Neural cell (in vitro differentiated cells): ENCODE measurements around the gene SLC44A5. TPM values are rescaled to one million over a fixed set of nuclear protein-coding genes. Genes with fewer than 3 reads are reported as not detected.

ENCODE experiments used
- H2AFZ ChIP-seq: fragments of 200-600, 300-800 bp; sonication (generic), shearing (Covaris generic); 2 replicates; pipeline ENCODE4 v1.6.0; 2014; ENCODE audit warnings: low read depth, mild to moderate bottlenecking, antibody characterized with exemption, low read length, moderate library complexity
- H3F3A ChIP-seq: fragments of 200-600 bp; shearing (Covaris generic); 2 replicates; pipeline ENCODE4 v1.6.1; 2016; ENCODE audit warnings: mild to moderate bottlenecking, moderate library complexity, mixed read lengths, antibody characterized with exemption, low read length; ENCODE audit not compliant: insufficient read depth, poor library complexity, severe bottlenecking
- H3K27ac ChIP-seq: fragments of 200-600, 300-800 bp; sonication (generic), shearing (Covaris generic); 2 replicates; pipeline ENCODE4 v1.5.1; 2014; ENCODE audit warnings: mild to moderate bottlenecking, low read length, moderate library complexity
- H3K27me3 ChIP-seq: fragments of 300-800, 200-600 bp; sonication (generic), shearing (Covaris generic); 2 replicates; pipeline ENCODE4 v1.6.0; 2014; ENCODE audit warnings: mild to moderate bottlenecking, low read depth, low read length, moderate library complexity; ENCODE audit not compliant: insufficient read depth
- H3K36me3 ChIP-seq: fragments of 300-800, 200-600 bp; sonication (generic), shearing (Covaris generic); 2 replicates; pipeline ENCODE4 v1.5.1; 2014; ENCODE audit warnings: mild to moderate bottlenecking, antibody characterized with exemption, low read length, moderate library complexity; ENCODE audit not compliant: insufficient read depth
- H3K4me2 ChIP-seq: fragments of 300-800, 200-600 bp; sonication (generic), shearing (Covaris generic); 2 replicates; pipeline ENCODE4 v1.6.0; 2014; ENCODE audit warnings: mild to moderate bottlenecking, low read length
- H3K4me3 ChIP-seq: fragments of 300-800, 200-600 bp; sonication (generic), shearing (Covaris generic); 2 replicates; pipeline ENCODE4 v1.5.1; 2014; ENCODE audit warnings: mild to moderate bottlenecking, low read length, moderate library complexity
- H3K79me2 ChIP-seq: fragments of 200-600 bp; shearing (Covaris generic); replicated peaks from 2 replicates; pipeline ENCODE4 v1.6.0; 2014; ENCODE audit warnings: mild to moderate bottlenecking, low read length, moderate library complexity; ENCODE audit not compliant: insufficient read depth
- H3K9ac ChIP-seq: fragments of 300-800, 200-600 bp; sonication (generic), shearing (Covaris generic); 2 replicates; pipeline ENCODE4 v1.6.1; 2016; ENCODE audit warnings: mild to moderate bottlenecking, low read length, mixed read lengths
- H3K9me2 ChIP-seq: fragments of 200-600 bp; shearing (Covaris generic); 2 replicates; pipeline ENCODE4 v1.6.1; 2016; ENCODE audit warnings: mild to moderate bottlenecking, low read length, mixed read lengths; ENCODE audit not compliant: insufficient read depth
- H3K9me3 ChIP-seq: fragments of 200-600, 300-800 bp; sonication (generic), shearing (Covaris generic); 2 replicates; pipeline ENCODE4 v1.6.1; 2016; ENCODE audit warnings: mild to moderate bottlenecking, mixed run types, low read length, moderate library complexity, mixed read lengths
- H4K20me1 ChIP-seq: fragments of 200-600 bp; shearing (Covaris generic); 2 replicates; pipeline ENCODE4 v1.6.1; 2016; ENCODE audit warnings: mild to moderate bottlenecking, mixed run types; ENCODE audit not compliant: insufficient read depth
- EP300 ChIP-seq: fragments of 450-650 bp; conservative IDR thresholded peaks from 2 replicates; pipeline ENCODE4 v1.6.1; 2014; ENCODE audit warnings: antibody characterized with exemption, mild to moderate bottlenecking, moderate library complexity; ENCODE audit not compliant: poor library complexity, severe bottlenecking
- EZH2 ChIP-seq: fragments of 200-600, 300-800 bp; shearing (Covaris generic), sonication (generic); IDR thresholded peaks from 2 replicates; pipeline ENCODE4 v1.6.1; 2014; ENCODE audit warnings: antibody characterized with exemption, low read length, borderline replicate concordance, mild to moderate bottlenecking; ENCODE audit not compliant: insufficient read depth, poor library complexity, severe bottlenecking
- MXI1 ChIP-seq: fragments of 450-650 bp; conservative IDR thresholded peaks from 2 replicates; pipeline ENCODE4 v1.6.1; 2014; ENCODE audit warnings: antibody characterized with exemption, mild to moderate bottlenecking; ENCODE audit not compliant: poor library complexity, severe bottlenecking
- POLR2AphosphoS5 ChIP-seq: IDR thresholded peaks from 2 replicates; pipeline ENCODE4 v1.6.1; 2012
- RAD21 ChIP-seq: fragments of 450-650 bp; conservative IDR thresholded peaks from 2 replicates; pipeline ENCODE4 v1.6.1; 2014; ENCODE audit warnings: antibody characterized with exemption, mild to moderate bottlenecking, moderate library complexity
- REST ChIP-seq: IDR thresholded peaks from 2 replicates; pipeline ENCODE4 v1.6.1; 2012; ENCODE audit warnings: borderline replicate concordance
- SMC3 ChIP-seq: fragments of 450-650 bp; conservative IDR thresholded peaks from 2 replicates; pipeline ENCODE4 v1.6.1; 2014; ENCODE audit warnings: antibody characterized with exemption, mild to moderate bottlenecking, moderate library complexity; ENCODE audit not compliant: poor library complexity
- TAF1 ChIP-seq: IDR thresholded peaks from 2 replicates; pipeline ENCODE4 v1.6.1; 2012; ENCODE audit warnings: low read depth
- polyA plus RNA-seq: library from polyadenylated mRNA; depleted of rRNA; stranded (reverse); fragments of >200 nt; gene quantifications from 2 replicates; pipeline ENCODE4 v1.2.3, GENCODE V29; 2014
- TF ChIP-seq, protein P1 (sequence below): fragments of 450-650 bp; IDR thresholded peaks from 2 replicates; pipeline ENCODE4 v1.5.1; 2014; ENCODE audit warnings: antibody characterized with exemption, mild to moderate bottlenecking, moderate library complexity; ENCODE audit not compliant: poor library complexity, severe bottlenecking

SLC44A5 gene
- polyA plus RNA-seq, 1 donor from 2014 or later = 53.0 TPM

DNA sequence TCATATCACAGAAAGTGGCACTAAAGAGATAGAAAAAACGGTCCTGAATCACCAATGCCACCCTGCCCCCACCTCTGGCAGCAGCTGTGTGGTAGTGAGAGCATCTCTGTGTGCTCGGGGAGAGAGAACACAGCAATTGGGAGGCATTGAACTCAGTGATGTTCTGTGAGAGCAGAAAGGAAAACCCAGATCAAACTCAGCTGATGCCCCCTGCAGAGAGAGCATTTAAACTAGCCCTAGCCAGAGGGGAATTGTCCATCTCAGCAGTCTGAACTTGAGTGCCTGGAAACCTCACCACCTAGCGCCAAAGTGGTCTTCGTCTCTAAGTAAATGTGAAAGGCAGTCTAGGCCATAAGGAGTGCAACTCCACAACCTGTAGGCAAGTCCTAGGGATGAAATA, 21.3 kb downstream of the SLC44A5 start:
- no peaks in the 10 kb centered on the region for H3K9me2 ChIP-seq
- TF ChIP-seq SMC3 (no peak), TAF1 (no peak), REST (no peak), POLR2AphosphoS5 (no peak), EZH2 (no peak)
- H3K27ac ChIP-seq = no peak overlapping the region
- H3K9ac ChIP-seq = no peak overlapping the region
- H3K4me3 ChIP-seq = no peak overlapping the region
- no peaks in the 10 kb centered on the region for H3K9me3 ChIP-seq
- no peaks in the 10 kb centered on the region for H4K20me1 ChIP-seq
- H3K36me3 ChIP-seq = no peaks in the 10 kb centered on the region
- peaks cover 14% of the 10 kb centered on the region for H3K79me2 ChIP-seq
- H3F3A ChIP-seq = no peaks in the 10 kb centered on the region
- no peak overlapping the region for H3K4me2 ChIP-seq
- no peaks in the 10 kb centered on the region for H3K27me3 ChIP-seq
- no peak overlapping the region for H2AFZ ChIP-seq

GRCh38 chr1:75588779-75589475, 22.0 kb downstream of the SLC44A5 start:
- H3K27me3 ChIP-seq = no peaks in the 10 kb centered on the region
- no peak overlapping the region for H2AFZ ChIP-seq
- no peak overlapping the region for H3K9ac ChIP-seq
- peaks cover 8% of the 10 kb centered on the region for H3K79me2 ChIP-seq
- no peak overlapping the region for H3K4me3 ChIP-seq
- no peak overlapping the region for H3K4me2 ChIP-seq
- TF ChIP-seq EP300 = no peak
- TF ChIP-seq MXI1 = no peak
- TF ChIP-seq, protein P1, sequence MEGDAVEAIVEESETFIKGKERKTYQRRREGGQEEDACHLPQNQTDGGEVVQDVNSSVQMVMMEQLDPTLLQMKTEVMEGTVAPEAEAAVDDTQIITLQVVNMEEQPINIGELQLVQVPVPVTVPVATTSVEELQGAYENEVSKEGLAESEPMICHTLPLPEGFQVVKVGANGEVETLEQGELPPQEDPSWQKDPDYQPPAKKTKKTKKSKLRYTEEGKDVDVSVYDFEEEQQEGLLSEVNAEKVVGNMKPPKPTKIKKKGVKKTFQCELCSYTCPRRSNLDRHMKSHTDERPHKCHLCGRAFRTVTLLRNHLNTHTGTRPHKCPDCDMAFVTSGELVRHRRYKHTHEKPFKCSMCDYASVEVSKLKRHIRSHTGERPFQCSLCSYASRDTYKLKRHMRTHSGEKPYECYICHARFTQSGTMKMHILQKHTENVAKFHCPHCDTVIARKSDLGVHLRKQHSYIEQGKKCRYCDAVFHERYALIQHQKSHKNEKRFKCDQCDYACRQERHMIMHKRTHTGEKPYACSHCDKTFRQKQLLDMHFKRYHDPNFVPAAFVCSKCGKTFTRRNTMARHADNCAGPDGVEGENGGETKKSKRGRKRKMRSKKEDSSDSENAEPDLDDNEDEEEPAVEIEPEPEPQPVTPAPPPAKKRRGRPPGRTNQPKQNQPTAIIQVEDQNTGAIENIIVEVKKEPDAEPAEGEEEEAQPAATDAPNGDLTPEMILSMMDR = no peak
- no peak for TF ChIP-seq POLR2AphosphoS5
- no peak for TF ChIP-seq SMC3
- no peak for TF ChIP-seq EZH2
- no peak for TF ChIP-seq RAD21
- no peak for TF ChIP-seq REST
- TF ChIP-seq TAF1 = no peak
- H3K27ac ChIP-seq = no peak overlapping the region
- H3K9me2 ChIP-seq = no peaks in the 10 kb centered on the region
- no peaks in the 10 kb centered on the region for H4K20me1 ChIP-seq
- H3F3A ChIP-seq = no peaks in the 10 kb centered on the region
- no peaks in the 10 kb centered on the region for H3K36me3 ChIP-seq
- no peaks in the 10 kb centered on the region for H3K9me3 ChIP-seq
